ENCODE data around the gene TMEM167A.

Gene TMEM167A

GRCh38 chr5:83099445-83099844 lies 22.3 kb upstream of the TMEM167A start:
- Histone ChIP-seq H3K4me3 (replicated peaks; ENCODE audit: insufficient read depth, low read length) (no peak overlapping the region), H3K27ac (replicated peaks) (no peak overlapping the region), H3K27me3 (ENCODE audit: insufficient read depth, poor library complexity, severe bottlenecking) (no peaks in the 10 kb centered on the region)
- no peak for DNase-seq (ENCODE audit: low read depth in 1 of 2, low spot score in 1 of 2)
- TF ChIP-seq GABPA (IDR thresholded peaks at IDR 0.05; ENCODE audit: low read depth) (no peak), SPI1 (IDR thresholded peaks at IDR 0.05; ENCODE audit: borderline replicate concordance, low read depth) (no peak), POLR2AphosphoS5 (IDR thresholded peaks at IDR 0.05; ENCODE audit: low read depth) (no peak), CTCF (IDR thresholded peaks at IDR 0.05; ENCODE audit: insufficient read depth, low read length) (no peak)
- TF ChIP-seq, protein P1, sequence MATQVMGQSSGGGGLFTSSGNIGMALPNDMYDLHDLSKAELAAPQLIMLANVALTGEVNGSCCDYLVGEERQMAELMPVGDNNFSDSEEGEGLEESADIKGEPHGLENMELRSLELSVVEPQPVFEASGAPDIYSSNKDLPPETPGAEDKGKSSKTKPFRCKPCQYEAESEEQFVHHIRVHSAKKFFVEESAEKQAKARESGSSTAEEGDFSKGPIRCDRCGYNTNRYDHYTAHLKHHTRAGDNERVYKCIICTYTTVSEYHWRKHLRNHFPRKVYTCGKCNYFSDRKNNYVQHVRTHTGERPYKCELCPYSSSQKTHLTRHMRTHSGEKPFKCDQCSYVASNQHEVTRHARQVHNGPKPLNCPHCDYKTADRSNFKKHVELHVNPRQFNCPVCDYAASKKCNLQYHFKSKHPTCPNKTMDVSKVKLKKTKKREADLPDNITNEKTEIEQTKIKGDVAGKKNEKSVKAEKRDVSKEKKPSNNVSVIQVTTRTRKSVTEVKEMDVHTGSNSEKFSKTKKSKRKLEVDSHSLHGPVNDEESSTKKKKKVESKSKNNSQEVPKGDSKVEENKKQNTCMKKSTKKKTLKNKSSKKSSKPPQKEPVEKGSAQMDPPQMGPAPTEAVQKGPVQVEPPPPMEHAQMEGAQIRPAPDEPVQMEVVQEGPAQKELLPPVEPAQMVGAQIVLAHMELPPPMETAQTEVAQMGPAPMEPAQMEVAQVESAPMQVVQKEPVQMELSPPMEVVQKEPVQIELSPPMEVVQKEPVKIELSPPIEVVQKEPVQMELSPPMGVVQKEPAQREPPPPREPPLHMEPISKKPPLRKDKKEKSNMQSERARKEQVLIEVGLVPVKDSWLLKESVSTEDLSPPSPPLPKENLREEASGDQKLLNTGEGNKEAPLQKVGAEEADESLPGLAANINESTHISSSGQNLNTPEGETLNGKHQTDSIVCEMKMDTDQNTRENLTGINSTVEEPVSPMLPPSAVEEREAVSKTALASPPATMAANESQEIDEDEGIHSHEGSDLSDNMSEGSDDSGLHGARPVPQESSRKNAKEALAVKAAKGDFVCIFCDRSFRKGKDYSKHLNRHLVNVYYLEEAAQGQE (IDR thresholded peaks at IDR 0.05; ENCODE audit: insufficient replicate concordance, low read depth) = no peak

DNA sequence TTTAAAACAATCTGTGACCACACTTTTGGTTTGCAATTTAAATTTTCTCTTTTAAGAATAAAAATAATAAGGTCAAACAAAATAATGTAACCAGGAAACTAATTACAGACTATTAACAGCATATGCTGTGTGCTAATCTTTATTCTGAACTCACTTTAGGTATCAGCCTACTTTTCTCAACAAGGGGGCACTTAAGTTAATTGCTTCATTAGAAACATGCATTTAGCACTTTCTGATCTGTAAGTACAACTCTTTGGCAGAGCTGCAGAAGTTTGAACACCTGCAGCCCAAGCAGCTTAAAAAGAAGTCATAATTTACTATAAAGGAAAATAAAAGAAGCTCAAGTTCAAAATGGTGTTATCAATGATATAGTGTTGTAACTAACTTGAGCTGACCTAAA lies 21.8 kb upstream of the TMEM167A start:
- Histone ChIP-seq H3K27ac (replicated peaks) (no peak overlapping the region), H3K4me3 (replicated peaks; ENCODE audit: insufficient read depth, low read length) (no peak overlapping the region), H3K27me3 (ENCODE audit: insufficient read depth, poor library complexity, severe bottlenecking) (no peaks in the 10 kb centered on the region)
- no peak for DNase-seq (ENCODE audit: low read depth in 1 of 2, low spot score in 1 of 2)
- no peak for TF ChIP-seq POLR2AphosphoS5 (IDR thresholded peaks at IDR 0.05; ENCODE audit: low read depth)

DNA sequence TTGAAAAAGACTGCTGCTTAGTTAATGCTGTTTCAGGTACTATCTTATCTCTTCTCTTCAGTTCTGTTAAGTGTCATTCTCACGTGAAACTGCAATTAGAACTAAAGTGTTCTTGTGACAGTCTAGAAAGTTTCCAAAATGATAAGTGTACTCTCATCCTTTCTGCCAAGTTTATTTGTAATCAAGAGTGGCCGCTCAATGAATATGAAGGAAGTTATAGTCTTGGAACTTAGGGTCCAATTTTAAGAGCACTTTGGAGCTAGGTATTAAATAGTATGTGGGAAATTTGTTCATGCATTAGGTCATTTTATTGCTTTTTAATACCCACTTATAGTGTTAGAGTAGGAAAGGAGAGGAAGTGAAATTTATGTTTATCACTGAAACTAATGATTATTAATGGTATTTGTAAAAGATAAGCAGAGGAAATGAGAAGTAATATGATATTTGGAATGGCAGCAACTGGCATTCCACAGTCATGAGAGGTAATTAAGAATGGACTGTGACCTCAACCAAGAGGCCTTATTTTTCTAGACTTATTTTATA lies 20.6 kb upstream of the TMEM167A start:
- Histone ChIP-seq H3K27ac (replicated peaks) (no peak overlapping the region), H3K27me3 (ENCODE audit: insufficient read depth, poor library complexity, severe bottlenecking) (no peaks in the 10 kb centered on the region), H3K4me3 (replicated peaks; ENCODE audit: insufficient read depth, low read length) (no peak overlapping the region)
- no peak for TF ChIP-seq POLR2AphosphoS5 (IDR thresholded peaks at IDR 0.05; ENCODE audit: low read depth)
- no peak for TF ChIP-seq SPI1 (IDR thresholded peaks at IDR 0.05; ENCODE audit: borderline replicate concordance, low read depth)
- no peak for TF ChIP-seq GABPA (IDR thresholded peaks at IDR 0.05; ENCODE audit: low read depth)
- no peak for TF ChIP-seq CTCF (IDR thresholded peaks at IDR 0.05; ENCODE audit: insufficient read depth, low read length)
- TF ChIP-seq, protein P1 (IDR thresholded peaks at IDR 0.05; ENCODE audit: insufficient replicate concordance, low read depth) = no peak
- DNase-seq (ENCODE audit: low read depth in 1 of 2, low spot score in 1 of 2) = no peak

DNA sequence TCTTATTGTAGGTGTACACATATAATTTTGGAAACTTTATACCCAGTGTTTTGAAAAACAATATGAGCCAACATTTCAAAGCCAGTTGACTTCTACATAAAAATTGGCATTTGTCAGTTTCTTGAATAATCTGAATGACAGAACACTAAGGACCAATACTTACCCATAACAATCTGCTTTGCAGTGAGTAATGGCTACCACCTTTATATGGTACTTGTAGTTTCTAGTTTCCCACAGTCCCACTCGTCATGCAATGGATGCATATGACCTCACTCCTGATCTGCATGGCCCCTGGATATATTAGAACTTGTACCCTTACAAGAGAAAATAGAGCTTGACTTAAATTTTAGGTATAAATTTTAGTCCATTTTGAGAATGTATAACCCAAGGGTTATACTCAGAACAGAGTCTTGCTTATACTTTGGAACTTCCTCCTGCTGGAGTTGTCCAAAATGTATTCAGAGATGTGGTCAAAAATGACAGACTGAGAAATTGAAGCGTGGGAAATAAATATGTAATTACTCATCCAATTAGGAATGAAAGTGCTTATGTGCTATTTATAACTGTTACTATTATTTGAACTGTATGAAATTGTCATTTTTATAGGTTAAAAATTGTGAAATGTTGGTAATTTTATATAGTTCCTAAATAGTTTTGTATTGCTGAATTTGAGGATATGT lies 19.6 kb upstream of the TMEM167A start:
- Histone ChIP-seq H3K27me3 (ENCODE audit: insufficient read depth, poor library complexity, severe bottlenecking) (no peaks in the 10 kb centered on the region), H3K27ac (replicated peaks) (no peak overlapping the region), H3K4me3 (replicated peaks; ENCODE audit: insufficient read depth, low read length) (no peak overlapping the region)
- DNase-seq (ENCODE audit: low read depth in 1 of 2, low spot score in 1 of 2) = no peak
- TF ChIP-seq CTCF (IDR thresholded peaks at IDR 0.05; ENCODE audit: insufficient read depth, low read length) (no peak), POLR2AphosphoS5 (IDR thresholded peaks at IDR 0.05; ENCODE audit: low read depth) (no peak), GABPA (IDR thresholded peaks at IDR 0.05; ENCODE audit: low read depth) (no peak), SPI1 (IDR thresholded peaks at IDR 0.05; ENCODE audit: borderline replicate concordance, low read depth) (no peak)
- TF ChIP-seq, protein P1 (IDR thresholded peaks at IDR 0.05; ENCODE audit: insufficient replicate concordance, low read depth) = no peak
